Aorta (tissue), 5 donors: ENCODE data around the gene DESI2. TPM values are rescaled to one million over a fixed set of nuclear protein-coding genes. Genes with fewer than 3 reads are reported as not detected.
"Not testable (repeated sequence)": the region's sequence is repeated elsewhere in the genome, so short reads cannot be mapped to it uniquely, and the experiment has no call there.

ENCODE experiments used
- ATAC-seq: fragments of 200-7000 bp; cut with Tn5 transposase; one replicate; pipeline ENCODE4 v1.9.1; 2022; ENCODE audit warnings: moderate library complexity; ENCODE audit not compliant: low FRiP score
- DNase-seq, 2 donors: peaks; one replicate each; pipeline ENCODE4 v3.0.0-alpha.2; 2020
- H3K27ac ChIP-seq, 2 donors: one replicate each; pipeline ENCODE4 v1.5.1; 2013; ENCODE audit warnings: low read length in 2 of 2, mild to moderate bottlenecking in 2 of 2, moderate library complexity in 2 of 2, control low read depth in 1 of 2, inconsistent platforms in 1 of 2, low read depth in 1 of 2
- H3K27me3 ChIP-seq, 2 donors: one replicate each; pipeline ENCODE4 v1.6.1; 2013; ENCODE audit warnings: control low read depth in 1 of 2, low read length in 1 of 2, mild to moderate bottlenecking in 1 of 2, moderate library complexity in 1 of 2; ENCODE audit not compliant: insufficient read depth in 2 of 2, control insufficient read depth in 1 of 2
- H3K36me3 ChIP-seq, 2 donors: one replicate each; pipeline ENCODE4 v1.6.1; 2013; ENCODE audit warnings: control low read depth in 1 of 2, low read length in 1 of 2, mild to moderate bottlenecking in 1 of 2; ENCODE audit not compliant: insufficient read depth in 2 of 2, control insufficient read depth in 1 of 2
- H3K4me1 ChIP-seq, 2 donors: one replicate each; pipeline ENCODE4 v1.6.1; 2013; ENCODE audit warnings: low read length in 2 of 2, control low read depth in 1 of 2, mild to moderate bottlenecking in 1 of 2, moderate library complexity in 1 of 2; ENCODE audit not compliant: insufficient read depth in 2 of 2, control insufficient read depth in 1 of 2
- H3K4me3 ChIP-seq, 2 donors: one replicate each; pipeline ENCODE4 v1.5.1; 2013; ENCODE audit warnings: low read length in 2 of 2, control low read depth in 1 of 2, mild to moderate bottlenecking in 1 of 2
- H3K9me3 ChIP-seq: one replicate; pipeline ENCODE4 v1.6.1; 2013; ENCODE audit warnings: mild to moderate bottlenecking, low read length; ENCODE audit not compliant: control insufficient read depth
- WGBS, 2 donors: extraction: QIAGEN DNeasy Blood & Tissue Kit; methylation state at CpG; one replicate each; pipeline ENCODE4 v1.1.7; 2013; 5-methylcytosine and 5-hydroxymethylcytosine counted together
- intact Hi-C, 2 donors: fragments of 100-400 bp; cut with DNase I; formaldehyde crosslinking; loops; one replicate each; pipeline versions ENCODE4 v1.14.2 to v1.15.0; 2022
- polyA plus RNA-seq, 2 donors: library from polyadenylated mRNA; stranded (reverse); fragments of 200-250 nt; gene quantifications; one replicate each; pipeline ENCODE4 v1.2.3, GENCODE V29; 2013
- total RNA-seq, 2 donors: library from RNA; stranded (reverse); fragmentation: NEBNext Ultra II Directional; extraction: Animal tissue kit (Norgen Biotek cat#: 25700); gene quantifications; one replicate each; pipeline ENCODE4 v1.2.1, GENCODE V29; 2021
- donor health status: healthy with polysubstance abuse.
- donor health status: Bipolar disorder and iron deficiency.
- donor health status: DM: no; HTN: no; CAD: no.
- donor health status: DM: no; HTN: no; CAD: no.
- donor health status: DM: yes; HTN: yes; CAD: no.

DESI2 gene
- total and polyA plus RNA-seq, 4 donors, result 14.4 to 38.4 (median 31.0) TPM

- no peak for ATAC-seq
- Histone ChIP-seq H3K4me1 (peaks cover 2 to 7% of the 10 kb centered on the region in 2 donors), H3K4me3 (no peak overlapping the region), H3K36me3 (no peaks in the 10 kb centered on the region), H3K27ac (no peak overlapping the region), H3K9me3 (no peaks in the 10 kb centered on the region), H3K27me3 (no peaks in the 10 kb centered on the region)
- 95 to 97% methylated on average over 2 of the region's 2 CpGs for WGBS, 2 donors
- no peak for DNase-seq
- intact Hi-C loops, result no loop called here
These were observed 22.2 kb downstream of the DESI2 start for GRCh38 chr1:244675167-244675566.

GRCh38 chr1:244678697-244679096 is 25.8 kb downstream of the DESI2 start:
- no peak for ATAC-seq
- intact Hi-C loops, result no loop called here

DNA sequence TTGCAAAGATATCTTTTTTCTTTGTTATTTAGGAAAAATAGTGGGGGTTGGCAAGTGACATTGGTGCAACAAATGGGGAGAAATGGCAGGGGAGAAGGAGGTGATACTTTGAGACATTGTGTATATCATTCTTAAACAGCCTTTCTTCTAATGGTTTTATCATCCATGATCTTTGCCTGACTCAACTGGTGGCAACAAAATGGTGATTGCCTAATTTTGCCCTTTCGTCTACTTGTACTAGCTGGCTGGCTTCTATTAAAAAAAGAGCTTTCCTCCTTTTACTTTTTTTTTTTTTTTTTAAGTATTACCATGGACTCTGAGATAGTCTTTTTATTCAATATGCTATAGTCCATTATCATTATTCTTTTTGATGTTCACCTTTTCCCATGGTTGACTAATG is 27.7 kb downstream of the DESI2 start:
- intact Hi-C loops, result no loop called here
- H3K4me1 ChIP-seq, result peaks cover 2 to 7% of the 10 kb centered on the region in 2 donors
- H3K4me3 ChIP-seq, result no peak overlapping the region
- no peak for DNase-seq
- no peaks in the 10 kb centered on the region for H3K36me3 ChIP-seq
- H3K27me3 ChIP-seq, result no peaks in the 10 kb centered on the region
- H3K27ac ChIP-seq, result no peak overlapping the region
- 85 to 88% methylated on average over 1 of the region's 1 CpG for WGBS, 2 donors
- no peaks in the 10 kb centered on the region for H3K9me3 ChIP-seq
- ATAC-seq, result no peak

More at GRCh38 chr1:244678697-244679096, 25.8 kb downstream of the DESI2 start:
- Histone ChIP-seq H3K4me1 (peaks cover 2 to 7% of the 10 kb centered on the region in 2 donors), H3K27ac (no peak overlapping the region), H3K4me3 (no peak overlapping the region), H3K27me3 (no peaks in the 10 kb centered on the region), H3K36me3 (no peaks in the 10 kb centered on the region), H3K9me3 (no peaks in the 10 kb centered on the region)
- WGBS, 2 donors, result 46 to 51% methylated on average over 6 of the region's 6 CpGs
- no peak for DNase-seq

DNA sequence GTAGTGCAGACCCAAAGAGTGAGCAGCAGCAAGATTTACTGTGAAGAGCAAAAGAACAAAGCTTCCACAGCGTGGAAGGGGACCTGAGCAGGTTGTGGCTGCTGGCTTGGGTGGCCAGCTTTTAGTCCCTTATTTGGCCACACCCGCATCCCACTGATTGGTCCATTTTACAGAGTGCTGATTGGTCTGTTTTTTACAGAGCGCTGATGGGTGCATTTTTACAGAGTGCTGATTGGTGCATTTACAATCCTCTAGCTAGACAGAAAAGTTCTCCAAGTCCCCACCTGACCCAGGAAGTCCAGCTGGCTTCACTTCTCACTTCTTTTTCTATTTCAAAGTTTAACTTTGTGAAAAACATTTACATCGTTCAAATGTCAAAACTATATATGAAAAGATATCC is 29.2 kb downstream of the DESI2 start:
- ATAC-seq, H3K36me3 ChIP-seq, DNase-seq, intact Hi-C loops, H3K4me1 ChIP-seq, H3K4me3 ChIP-seq, H3K27ac ChIP-seq, H3K9me3 ChIP-seq, H3K27me3 ChIP-seq: not testable (repeated sequence)
- WGBS, 2 donors, result 95 to 97% methylated on average over 4 of the region's 4 CpGs

GRCh38 chr1:244695937-244696336 is 43.0 kb downstream of the DESI2 start:
- no peak for ATAC-seq
- H3K4me1 ChIP-seq, result peaks cover 2 to 3% of the 10 kb centered on the region in 2 donors
- no peaks in the 10 kb centered on the region for H3K9me3 ChIP-seq
- WGBS, 2 donors, result 83 to 86% methylated on average over 2 of the region's 2 CpGs
- DNase-seq, result no peak
- no peaks in the 10 kb centered on the region for H3K27me3 ChIP-seq
- peaks cover 0 to 2% of the 10 kb centered on the region in 2 donors for H3K36me3 ChIP-seq
- no peak overlapping the region for H3K4me3 ChIP-seq
- H3K27ac ChIP-seq, result no peak overlapping the region
- intact Hi-C loops, result no loop called here

- no peaks in the 10 kb centered on the region for H3K36me3 ChIP-seq
- H3K27ac ChIP-seq, result no peak overlapping the region
- intact Hi-C loops, result no loop called here
- ATAC-seq (no peak), DNase-seq (no peak)
- H3K4me1 ChIP-seq, result peaks cover 2 to 3% of the 10 kb centered on the region in 2 donors
- H3K4me3 ChIP-seq, result no peak overlapping the region
- WGBS, 2 donors, result 96% methylated on average over 4 of the region's 4 CpGs
- H3K27me3 ChIP-seq, result no peaks in the 10 kb centered on the region
- no peaks in the 10 kb centered on the region for H3K9me3 ChIP-seq
These were observed 46.8 kb downstream of the DESI2 start for GRCh38 chr1:244699741-244700140.

- Histone ChIP-seq H3K27ac (no peak overlapping the region), H3K4me1 (peaks cover 2 to 3% of the 10 kb centered on the region in 2 donors), H3K9me3 (no peaks in the 10 kb centered on the region), H3K36me3 (no peaks in the 10 kb centered on the region), H3K27me3 (no peaks in the 10 kb centered on the region), H3K4me3 (no peak overlapping the region)
- DNase-seq (no peak), ATAC-seq (no peak)
- intact Hi-C loops, result no loop called here
- 97 to 100% methylated on average over 1 of the region's 1 CpG for WGBS, 2 donors
These were observed 47.9 kb downstream of the DESI2 start for GRCh38 chr1:244700808-244701207.

- 98 to 99% methylated on average over 3 of the region's 3 CpGs for WGBS, 2 donors
- H3K4me1 ChIP-seq, result peaks cover 0 to 3% of the 10 kb centered on the region in 2 donors
- no peak overlapping the region for H3K27ac ChIP-seq
- no peak for DNase-seq
- no peaks in the 10 kb centered on the region for H3K9me3 ChIP-seq
- no peaks in the 10 kb centered on the region for H3K36me3 ChIP-seq
- H3K4me3 ChIP-seq, result no peak overlapping the region
- no peak for ATAC-seq
- H3K27me3 ChIP-seq, result no peaks in the 10 kb centered on the region
- intact Hi-C loops, result no loop called here
These were observed 49.7 kb downstream of the DESI2 start for GRCh38 chr1:244702620-244703019.

DNA sequence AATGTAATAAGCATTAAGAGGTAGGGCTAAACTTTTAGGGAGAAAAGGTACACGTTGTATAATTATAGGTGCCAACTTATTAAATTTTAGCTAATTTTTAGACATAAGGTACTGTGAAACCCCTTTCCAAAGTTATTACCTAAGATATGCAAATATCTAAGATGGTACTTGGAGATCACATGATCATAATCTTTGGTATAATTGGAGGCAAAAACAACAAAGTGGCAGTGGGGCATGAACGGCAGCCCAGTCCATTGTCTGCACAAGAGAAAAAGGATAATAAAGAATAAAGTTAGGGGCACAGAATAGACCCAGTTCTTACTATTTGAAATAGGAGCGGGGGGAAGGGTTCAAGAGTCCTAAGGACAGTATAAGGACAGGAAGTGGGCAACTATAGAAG is 51.2 kb downstream of the DESI2 start:
- no peak overlapping the region for H3K27ac ChIP-seq
- H3K4me3 ChIP-seq, result no peak overlapping the region
- H3K36me3 ChIP-seq, result no peaks in the 10 kb centered on the region
- intact Hi-C loops, result no loop called here
- no peak for ATAC-seq
- H3K4me1 ChIP-seq, result no peaks in the 10 kb centered on the region
- WGBS, 2 donors, result 66 to 78% methylated on average over 3 of the region's 3 CpGs
- no peak for DNase-seq
- H3K9me3 ChIP-seq, result no peaks in the 10 kb centered on the region
- H3K27me3 ChIP-seq, result no peaks in the 10 kb centered on the region
